Progenitor cell of endocrine pancreas (in vitro differentiated cells): Measurements from ENCODE around the gene TRIM23. TPM values are rescaled to one million over a fixed set of nuclear protein-coding genes. Genes with fewer than 3 reads are reported as not detected.
A peak's percentile ranks its signal among the peaks of the same experiment; 100 is the strongest.
"Not testable (repeated sequence)": the region's sequence is repeated elsewhere in the genome, so short reads cannot be mapped to it uniquely, and the experiment has no call there.

Source experiments
- DNase-seq: peaks from one replicate; pipeline ENCODE4 v3.0.0; 2021; ENCODE audit warnings: low spot score; ENCODE audit not compliant: unreplicated experiment
- H3K27ac Mint-ChIP-seq: 2 replicates; pipeline ENCODE4 v1.8.0; 2021; ENCODE audit warnings: mild to moderate bottlenecking, moderate library complexity, mixed read lengths
- H3K27me3 Mint-ChIP-seq: 2 replicates; pipeline ENCODE4 v1.8.0; 2021; ENCODE audit warnings: mixed read lengths
- H3K36me3 Mint-ChIP-seq: 2 replicates; pipeline ENCODE4 v1.8.0; 2022; ENCODE audit warnings: mixed read lengths; ENCODE audit not compliant: insufficient read depth
- H3K4me1 Mint-ChIP-seq: 2 replicates; pipeline ENCODE4 v1.8.0; 2021; ENCODE audit warnings: low read depth, mixed read lengths
- H3K4me3 Mint-ChIP-seq: 2 replicates; pipeline ENCODE4 v1.8.0; 2021; ENCODE audit warnings: low read depth, mild to moderate bottlenecking, moderate library complexity, mixed read lengths
- H3K9me3 Mint-ChIP-seq: 2 replicates; pipeline ENCODE4 v1.8.0; 2021; ENCODE audit warnings: low read depth, mixed read lengths
- total RNA-seq: library from RNA; stranded (reverse); gene quantifications from 2 replicates; pipeline ENCODE4 v1.2.1, GENCODE V29; 2021
- TF ChIP-seq, protein P1 (sequence below): fragments of 200-600 bp; sonication (generic); IDR thresholded peaks from one replicate; pipeline ENCODE4 v1.5.0; 2021; ENCODE audit warnings: antibody characterized with exemption, mild to moderate bottlenecking; ENCODE audit not compliant: unreplicated experiment

TRIM23 gene
- total RNA-seq, 1 donor from 2014 or later: 14.9 TPM

DNA sequence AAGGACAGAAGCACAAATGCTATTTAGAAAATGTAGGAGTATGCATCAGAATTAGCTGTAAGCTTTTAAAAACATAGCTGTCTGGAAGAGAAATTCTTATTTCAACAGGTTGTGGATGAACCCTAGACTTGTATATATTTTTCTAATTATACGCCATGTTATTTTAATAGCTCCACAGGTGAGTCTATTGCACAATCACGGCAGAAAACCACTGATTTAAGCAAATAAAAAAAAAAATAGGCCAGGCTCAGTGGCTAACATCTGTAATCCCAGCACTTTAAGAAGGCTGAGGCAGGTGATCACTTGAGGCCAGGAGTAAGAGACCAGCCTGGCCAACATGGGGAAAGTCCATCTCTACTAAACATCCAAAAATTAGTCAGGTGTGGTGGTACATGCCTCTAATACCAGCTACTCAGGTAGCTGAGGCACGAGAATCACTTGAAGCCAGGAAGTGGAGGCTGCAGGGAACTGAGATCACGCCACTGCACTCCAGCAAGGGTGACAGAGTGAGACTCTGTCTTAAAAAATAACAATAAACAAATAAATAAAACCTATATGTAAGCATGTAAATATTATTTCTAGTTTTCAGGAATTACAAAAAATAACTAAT is 11.7 kb downstream of the TRIM23 start:
- peaks cover 19% of the 10 kb centered on the region for H3K4me1 Mint-ChIP-seq
- peak overlapping the region; percentile 52 for H3K4me3 Mint-ChIP-seq
- H3K9me3 Mint-ChIP-seq: no peaks in the 10 kb centered on the region
- H3K27ac Mint-ChIP-seq: peak overlapping the region; percentile 95
- no peak for DNase-seq
- TF ChIP-seq, protein P1, sequence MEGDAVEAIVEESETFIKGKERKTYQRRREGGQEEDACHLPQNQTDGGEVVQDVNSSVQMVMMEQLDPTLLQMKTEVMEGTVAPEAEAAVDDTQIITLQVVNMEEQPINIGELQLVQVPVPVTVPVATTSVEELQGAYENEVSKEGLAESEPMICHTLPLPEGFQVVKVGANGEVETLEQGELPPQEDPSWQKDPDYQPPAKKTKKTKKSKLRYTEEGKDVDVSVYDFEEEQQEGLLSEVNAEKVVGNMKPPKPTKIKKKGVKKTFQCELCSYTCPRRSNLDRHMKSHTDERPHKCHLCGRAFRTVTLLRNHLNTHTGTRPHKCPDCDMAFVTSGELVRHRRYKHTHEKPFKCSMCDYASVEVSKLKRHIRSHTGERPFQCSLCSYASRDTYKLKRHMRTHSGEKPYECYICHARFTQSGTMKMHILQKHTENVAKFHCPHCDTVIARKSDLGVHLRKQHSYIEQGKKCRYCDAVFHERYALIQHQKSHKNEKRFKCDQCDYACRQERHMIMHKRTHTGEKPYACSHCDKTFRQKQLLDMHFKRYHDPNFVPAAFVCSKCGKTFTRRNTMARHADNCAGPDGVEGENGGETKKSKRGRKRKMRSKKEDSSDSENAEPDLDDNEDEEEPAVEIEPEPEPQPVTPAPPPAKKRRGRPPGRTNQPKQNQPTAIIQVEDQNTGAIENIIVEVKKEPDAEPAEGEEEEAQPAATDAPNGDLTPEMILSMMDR: no peak
- H3K36me3 Mint-ChIP-seq: peaks cover 21% of the 10 kb centered on the region
- no peaks in the 10 kb centered on the region for H3K27me3 Mint-ChIP-seq

DNA sequence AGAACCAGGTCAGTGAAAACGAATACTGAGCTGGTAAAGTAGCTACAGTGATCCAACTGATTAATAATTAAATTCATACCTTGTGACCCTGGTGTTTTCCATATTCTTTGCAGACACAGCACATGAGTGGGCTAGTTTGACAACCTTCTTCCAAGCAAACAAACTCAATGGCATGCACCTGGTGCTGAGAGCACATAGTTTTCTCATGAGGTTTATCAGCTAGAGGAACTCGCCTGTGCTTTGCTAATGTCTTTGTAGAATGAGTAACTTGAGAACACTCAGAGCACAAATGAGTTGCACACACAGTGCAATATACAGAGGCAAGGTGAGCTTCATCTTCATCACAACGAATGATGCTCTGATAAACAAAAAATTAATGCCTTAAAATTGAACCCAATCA is 12.6 kb downstream of the TRIM23 start:
- DNase-seq: no peak
- no peaks in the 10 kb centered on the region for H3K27me3 Mint-ChIP-seq
- TF ChIP-seq, protein P1: no peak
- H3K27ac Mint-ChIP-seq: peak overlapping the region; percentile 95
- peaks cover 23% of the 10 kb centered on the region for H3K36me3 Mint-ChIP-seq
- no peaks in the 10 kb centered on the region for H3K9me3 Mint-ChIP-seq
- H3K4me3 Mint-ChIP-seq: peak overlapping the region; percentile 52
- peaks cover 19% of the 10 kb centered on the region for H3K4me1 Mint-ChIP-seq

DNA sequence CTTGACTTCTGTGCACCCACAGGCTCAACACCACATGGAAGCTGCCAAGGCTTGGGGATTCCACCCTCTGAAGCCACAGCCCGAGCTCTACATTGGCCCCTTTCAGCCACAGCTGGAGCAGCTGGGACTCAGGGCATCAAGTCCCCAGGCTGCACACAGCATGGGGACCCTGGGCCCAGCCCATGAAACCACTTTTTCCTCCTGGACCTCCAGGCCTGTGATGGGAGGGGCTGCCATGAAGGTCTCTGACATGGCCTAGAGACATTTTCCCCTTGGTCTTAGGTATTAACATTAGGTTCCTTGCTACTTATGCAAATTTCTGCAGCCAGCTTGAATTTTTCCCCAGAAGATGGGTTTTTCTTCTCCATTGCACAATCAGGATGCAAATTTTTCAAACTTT is 22.4 kb downstream of the TRIM23 start:
- DNase-seq, H3K4me3 Mint-ChIP-seq, H3K27ac Mint-ChIP-seq, H3K4me1 Mint-ChIP-seq, H3K27me3 Mint-ChIP-seq: not testable (repeated sequence)
- Mint-ChIP-seq H3K9me3 (peaks cover 20% of the 10 kb centered on the region), H3K36me3 (peaks cover 61% of the 10 kb centered on the region)

GRCh38 chr5:65588694-65589093 is 35.4 kb downstream of the TRIM23 start:
- Mint-ChIP-seq H3K9me3 (no peaks in the 10 kb centered on the region), H3K27ac (no peak overlapping the region), H3K4me3 (no peak overlapping the region), H3K27me3 (no peaks in the 10 kb centered on the region), H3K4me1 (no peaks in the 10 kb centered on the region), H3K36me3 (peaks cover 14% of the 10 kb centered on the region)
- DNase-seq: no peak
- TF ChIP-seq, protein P1: no peak

- H3K9me3 Mint-ChIP-seq: no peaks in the 10 kb centered on the region
- DNase-seq: no peak
- H3K27me3 Mint-ChIP-seq: no peaks in the 10 kb centered on the region
- no peak overlapping the region for H3K4me3 Mint-ChIP-seq
- TF ChIP-seq, protein P1: no peak
- H3K36me3 Mint-ChIP-seq: peaks cover 19% of the 10 kb centered on the region
- no peak overlapping the region for H3K27ac Mint-ChIP-seq
- H3K4me1 Mint-ChIP-seq: no peaks in the 10 kb centered on the region
Measured at GRCh38 chr5:65577141-65577540, 47.0 kb downstream of the TRIM23 start.

- Mint-ChIP-seq H3K4me3 (no peak overlapping the region), H3K36me3 (peaks cover 10% of the 10 kb centered on the region), H3K27ac (no peak overlapping the region), H3K27me3 (no peaks in the 10 kb centered on the region), H3K9me3 (no peaks in the 10 kb centered on the region), H3K4me1 (no peaks in the 10 kb centered on the region)
- TF ChIP-seq, protein P1: no peak
- no peak for DNase-seq
Measured at GRCh38 chr5:65570598-65571226, 53.4 kb downstream of the TRIM23 start.
